Stimulated activated CD8-positive, alpha-beta memory T cell treated with anti-CD3 and anti-CD28 coated beads, Interleukin-2, amount 100 ng/mL, for 48 hours (primary cell): ENCODE measurements around the gene LRRC30.

Experiments used
- DNase-seq, 2 donors: peaks; one replicate each; pipeline ENCODE4 v3.0.0-alpha.2; 2020; ENCODE audit warnings: low read depth in 2 of 2

Gene LRRC30

DNA sequence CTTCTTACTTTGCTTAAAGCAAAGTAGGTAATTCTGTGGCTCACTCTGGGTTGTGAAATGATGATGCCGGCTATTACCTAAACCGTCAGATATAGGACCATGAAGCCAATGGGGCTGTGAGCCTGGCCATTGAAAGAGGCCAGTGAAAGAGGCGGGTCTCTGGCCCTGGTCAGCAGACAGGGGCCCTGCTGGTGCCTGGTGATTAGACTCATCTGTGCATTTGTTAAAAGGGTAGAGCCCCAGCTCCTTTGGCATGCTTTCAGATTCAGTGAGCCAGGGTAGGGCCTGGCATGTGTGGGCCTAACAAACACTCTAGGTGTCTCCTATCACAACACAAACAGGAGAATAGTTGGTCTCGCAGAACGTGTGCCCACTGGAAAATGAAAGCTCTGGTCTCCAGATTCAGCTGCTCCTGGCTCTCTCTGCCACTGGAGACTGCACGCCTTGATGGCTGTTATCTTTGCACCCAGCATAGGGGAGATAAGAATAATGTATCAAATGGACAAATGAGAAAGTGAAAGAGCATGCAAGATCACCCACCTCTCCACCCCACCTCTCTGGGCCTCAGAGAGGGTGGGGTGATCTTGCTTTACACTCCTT is 6.9 kb downstream of the LRRC30 start:
- no peak for DNase-seq

DNA sequence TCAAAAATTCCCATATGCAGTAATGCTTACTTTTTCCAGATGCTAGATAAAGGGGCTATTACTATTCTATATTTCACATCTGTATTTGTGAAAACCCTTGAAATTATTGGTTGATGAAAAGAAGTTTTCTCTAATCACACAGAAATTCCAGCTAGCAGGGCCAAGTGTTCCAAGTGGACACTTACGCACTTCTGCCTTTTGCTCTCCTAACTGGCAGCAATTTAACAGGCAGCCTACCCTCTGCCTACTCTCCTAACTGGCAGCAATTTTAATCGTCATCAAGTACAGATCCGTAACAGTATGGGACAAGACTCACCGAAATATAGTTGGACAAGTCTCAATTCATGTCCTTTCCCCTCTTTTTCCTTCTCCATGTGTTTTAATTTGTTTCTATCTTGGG is 12.0 kb downstream of the LRRC30 start:
- DNase-seq, result no peak

DNA sequence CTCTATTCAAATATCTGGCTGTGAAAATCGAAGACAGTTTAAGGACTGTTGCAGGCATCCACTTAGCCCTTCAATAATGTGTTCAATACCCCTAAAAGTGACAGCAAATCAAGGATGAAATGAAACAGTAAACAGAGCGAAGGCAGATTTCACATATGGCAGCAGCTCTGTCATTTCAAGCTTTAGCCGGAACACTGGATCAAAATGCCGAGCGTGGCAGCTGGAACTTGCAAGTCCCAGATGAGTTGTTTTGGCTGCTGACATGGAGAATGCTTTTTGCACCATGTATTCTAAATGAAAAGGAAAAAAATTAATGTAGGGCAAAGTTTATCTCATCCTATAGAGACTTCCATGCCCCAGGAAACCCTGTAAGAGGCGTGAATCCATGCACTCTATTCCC is 18.0 kb downstream of the LRRC30 start:
- DNase-seq, result no peak

- no peak for DNase-seq
These were observed 23.3 kb downstream of the LRRC30 start for GRCh38 chr18:7254163-7254562.

- DNase-seq, result no peak
These were observed 24.2 kb downstream of the LRRC30 start for GRCh38 chr18:7255054-7255453.

DNA sequence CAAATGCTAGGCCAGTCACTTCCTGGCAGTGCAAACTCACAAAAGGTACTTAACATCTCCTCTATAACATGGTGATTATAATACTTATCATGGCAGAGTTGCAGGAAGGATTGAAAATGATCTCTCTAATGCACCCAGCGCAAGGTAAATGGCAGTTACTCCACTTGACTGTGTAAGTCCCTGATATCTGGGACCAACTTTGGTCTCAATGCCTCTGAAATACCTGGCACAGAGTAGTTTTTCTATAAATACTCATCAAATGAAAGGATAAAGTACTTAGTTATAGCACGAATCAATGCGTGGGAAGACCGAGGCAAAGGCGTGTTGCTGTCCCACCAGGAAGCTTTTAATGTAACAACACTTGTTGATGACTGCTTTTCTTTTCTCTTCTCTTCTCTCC is 24.8 kb downstream of the LRRC30 start:
- DNase-seq, result no peak

- no peak for DNase-seq
These were observed 25.9 kb downstream of the LRRC30 start for GRCh38 chr18:7256618-7257425.

DNA sequence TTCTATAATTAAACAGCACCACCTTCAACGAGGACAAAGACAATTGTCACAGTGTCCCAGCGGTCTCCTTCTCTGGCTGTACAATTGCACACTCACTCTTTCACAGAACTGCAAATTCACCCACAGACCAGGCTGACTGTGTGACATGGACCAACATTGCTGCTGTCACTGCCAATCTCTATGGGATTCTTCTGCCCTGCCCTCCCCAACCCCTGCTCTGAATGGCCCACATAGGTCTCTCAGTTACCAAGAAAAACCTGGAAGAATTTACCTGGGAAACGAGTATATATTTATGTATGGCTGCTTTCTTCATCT is 26.5 kb downstream of the LRRC30 start:
- DNase-seq, result no peak

GRCh38 chr18:7259475-7259874 is 28.6 kb downstream of the LRRC30 start:
- no peak for DNase-seq

GRCh38 chr18:7261199-7261598 is 30.3 kb downstream of the LRRC30 start:
- DNase-seq, result no peak

GRCh38 chr18:7267973-7268372 is 37.1 kb downstream of the LRRC30 start:
- DNase-seq, result no peak

- no peak for DNase-seq
These were observed 39.1 kb downstream of the LRRC30 start for GRCh38 chr18:7269942-7270341.

DNA sequence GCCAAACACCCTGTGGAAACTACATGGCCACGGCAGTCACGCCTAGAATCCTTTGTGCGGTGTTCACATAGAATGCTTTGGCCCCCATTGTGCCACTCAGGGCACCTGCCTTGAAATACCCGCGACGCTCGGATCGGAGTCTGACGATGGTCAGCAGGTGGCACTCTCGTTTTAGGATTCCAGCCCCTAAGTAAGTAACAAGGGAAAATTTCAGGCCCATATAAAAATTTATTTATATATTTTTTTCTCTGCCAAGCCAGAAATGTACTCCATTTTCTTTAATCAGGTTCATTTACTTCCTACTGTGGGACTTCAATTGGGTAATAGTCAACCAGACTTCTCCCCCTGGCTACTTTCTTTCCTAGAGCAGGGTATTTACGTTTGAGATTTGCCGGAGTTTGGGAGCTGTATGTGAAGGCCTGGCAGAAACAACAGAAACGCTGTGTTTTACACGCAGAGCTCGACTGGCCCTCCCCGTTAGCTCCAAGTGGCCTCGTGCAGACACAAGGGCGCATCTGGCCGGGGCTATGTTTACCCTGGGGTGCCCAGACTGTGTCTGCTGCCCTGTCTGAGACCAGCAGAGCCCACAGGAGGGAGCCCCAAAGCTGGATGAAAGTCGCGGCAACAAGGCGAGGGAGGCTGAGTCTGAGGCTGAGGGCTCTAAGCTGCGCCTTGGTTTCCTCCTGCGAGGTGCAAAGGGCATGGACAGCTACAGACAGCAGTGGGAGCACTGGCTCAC is 41.6 kb downstream of the LRRC30 start:
- no peak for DNase-seq

DNA sequence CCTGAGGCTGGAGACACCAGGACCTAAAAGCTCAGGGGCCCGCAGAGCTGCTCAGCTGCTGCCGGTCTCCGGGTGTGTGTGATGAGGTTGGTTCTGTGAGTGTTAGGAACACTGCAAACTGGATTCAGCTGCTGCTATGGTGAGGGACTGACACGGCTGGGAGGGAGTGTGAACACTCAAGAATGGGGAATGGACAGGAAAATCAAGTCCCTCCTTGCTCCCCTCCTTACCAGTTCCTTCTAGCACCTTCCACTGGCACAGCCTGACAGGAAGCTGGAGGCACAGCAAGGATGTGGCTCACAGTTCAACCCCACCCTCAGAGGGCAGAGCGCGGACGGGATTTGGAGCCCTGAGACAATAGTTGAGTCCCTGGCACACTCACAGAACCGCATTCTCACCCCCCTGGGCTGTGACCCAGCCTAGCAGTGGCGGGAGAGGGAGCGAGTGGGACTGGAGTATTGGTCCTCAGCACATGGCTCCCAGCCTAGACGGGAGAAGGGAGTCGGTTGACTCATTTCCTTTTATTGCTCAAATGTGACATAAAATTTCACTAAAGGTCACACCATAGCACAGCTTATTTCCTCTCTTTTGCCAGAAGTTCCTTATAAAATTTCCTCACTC is 42.5 kb downstream of the LRRC30 start:
- no peak for DNase-seq

DNA sequence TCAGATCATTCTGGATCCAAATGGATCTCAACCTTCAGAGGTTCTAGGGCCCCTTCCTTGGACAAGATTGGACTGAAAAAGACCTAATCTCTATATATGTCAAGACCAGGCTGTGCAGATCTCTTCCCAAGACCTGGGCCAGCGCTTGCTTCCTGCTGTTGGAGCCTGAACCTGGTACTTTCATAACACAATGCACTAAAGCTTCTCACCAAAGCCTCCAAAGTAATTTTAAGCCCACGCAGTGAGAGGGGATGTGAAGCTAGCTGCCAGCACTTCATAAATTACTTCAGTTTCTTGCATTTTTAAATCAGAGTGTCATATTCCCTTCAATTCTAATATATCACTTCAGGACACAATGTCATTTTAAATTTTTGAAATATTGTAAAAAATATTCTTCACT is 50.7 kb downstream of the LRRC30 start:
- DNase-seq, result no peak
